KMS-11 (cell line): ENCODE measurements around the gene TRRAP.

ENCODE experiments used
- H2AFZ ChIP-seq: fragments of 200-600 bp; sonication (generic); 2 replicates; pipeline ENCODE4 v1.6.1; 2016; ENCODE audit warnings: antibody characterized with exemption, mixed run types, low read depth
- H3K27ac ChIP-seq: fragments of 200-600 bp; sonication (generic); 2 replicates; pipeline ENCODE4 v1.6.1; 2016; ENCODE audit warnings: mild to moderate bottlenecking, mixed run types
- H3K27me3 ChIP-seq: fragments of 200-600 bp; sonication (generic); 2 replicates; pipeline ENCODE4 v1.6.1; 2017; ENCODE audit warnings: mild to moderate bottlenecking, low read depth, mixed run types, moderate library complexity; ENCODE audit not compliant: insufficient read depth
- H3K36me3 ChIP-seq: fragments of 200-600 bp; sonication (generic); 2 replicates; pipeline ENCODE4 v1.6.1; 2017; ENCODE audit warnings: mild to moderate bottlenecking, mixed run types; ENCODE audit not compliant: insufficient read depth
- H3K4me1 ChIP-seq: fragments of 200-600 bp; sonication (generic); 2 replicates; pipeline ENCODE4 v1.6.1; 2016; ENCODE audit warnings: mild to moderate bottlenecking, low read depth, mixed run types; ENCODE audit not compliant: poor library complexity, severe bottlenecking
- H3K4me2 ChIP-seq: fragments of 200-600 bp; sonication (generic); 2 replicates; pipeline ENCODE4 v1.7.0; 2016; ENCODE audit warnings: mild to moderate bottlenecking, mixed run types
- H3K4me3 ChIP-seq: fragments of 200-600 bp; sonication (generic); IDR thresholded peaks from 2 replicates; pipeline ENCODE4 v1.6.1; 2017; ENCODE audit warnings: low read depth, low read length, mixed read lengths; ENCODE audit not compliant: insufficient read depth
- H3K79me2 ChIP-seq: fragments of 200-600 bp; sonication (generic); 2 replicates; pipeline ENCODE4 v1.6.1; 2016; ENCODE audit warnings: low read depth, mixed run types; ENCODE audit not compliant: insufficient read depth
- H3K9ac ChIP-seq: fragments of 200-600 bp; sonication (generic); 2 replicates; pipeline ENCODE4 v1.6.1; 2016; ENCODE audit warnings: mild to moderate bottlenecking, mixed run types
- H4K20me1 ChIP-seq: fragments of 200-600 bp; sonication (generic); 2 replicates; pipeline ENCODE4 v1.6.1; 2016; ENCODE audit warnings: mild to moderate bottlenecking, mixed run types; ENCODE audit not compliant: insufficient read depth
- TF ChIP-seq, protein P1 (sequence below): fragments of 200-600 bp; sonication (generic); conservative IDR thresholded peaks from 2 replicates; pipeline ENCODE4 v1.6.1; 2017; ENCODE audit warnings: low read depth, mild to moderate bottlenecking, antibody characterized with exemption, low read length, moderate library complexity, mixed read lengths

TRRAP gene

DNA sequence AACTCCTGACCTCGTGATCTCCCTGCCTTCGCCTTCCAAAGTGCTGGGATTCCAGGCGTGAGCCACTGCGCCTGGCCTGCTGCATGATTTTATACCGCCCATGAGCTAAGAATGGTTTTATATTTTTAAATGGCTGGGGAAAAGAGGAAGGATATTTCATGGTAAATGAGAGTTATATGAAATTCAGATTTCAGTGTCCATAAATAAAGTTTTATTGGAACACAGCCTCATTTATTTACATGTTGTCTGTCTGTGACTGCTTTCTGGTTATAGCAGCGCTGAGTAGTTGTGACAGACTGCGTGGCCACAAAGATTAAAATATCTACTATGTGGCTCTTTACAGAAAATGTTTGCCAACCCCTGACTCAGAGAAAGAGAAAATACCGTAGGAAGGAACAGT, 2.2 kb downstream of the TRRAP start:
- peak overlapping the region; percentile 92 for H3K27ac ChIP-seq
- no peak overlapping the region for H3K4me3 ChIP-seq
- H4K20me1 ChIP-seq: no peaks in the 10 kb centered on the region
- TF ChIP-seq, protein P1, sequence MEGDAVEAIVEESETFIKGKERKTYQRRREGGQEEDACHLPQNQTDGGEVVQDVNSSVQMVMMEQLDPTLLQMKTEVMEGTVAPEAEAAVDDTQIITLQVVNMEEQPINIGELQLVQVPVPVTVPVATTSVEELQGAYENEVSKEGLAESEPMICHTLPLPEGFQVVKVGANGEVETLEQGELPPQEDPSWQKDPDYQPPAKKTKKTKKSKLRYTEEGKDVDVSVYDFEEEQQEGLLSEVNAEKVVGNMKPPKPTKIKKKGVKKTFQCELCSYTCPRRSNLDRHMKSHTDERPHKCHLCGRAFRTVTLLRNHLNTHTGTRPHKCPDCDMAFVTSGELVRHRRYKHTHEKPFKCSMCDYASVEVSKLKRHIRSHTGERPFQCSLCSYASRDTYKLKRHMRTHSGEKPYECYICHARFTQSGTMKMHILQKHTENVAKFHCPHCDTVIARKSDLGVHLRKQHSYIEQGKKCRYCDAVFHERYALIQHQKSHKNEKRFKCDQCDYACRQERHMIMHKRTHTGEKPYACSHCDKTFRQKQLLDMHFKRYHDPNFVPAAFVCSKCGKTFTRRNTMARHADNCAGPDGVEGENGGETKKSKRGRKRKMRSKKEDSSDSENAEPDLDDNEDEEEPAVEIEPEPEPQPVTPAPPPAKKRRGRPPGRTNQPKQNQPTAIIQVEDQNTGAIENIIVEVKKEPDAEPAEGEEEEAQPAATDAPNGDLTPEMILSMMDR: no peak
- peaks cover 52% of the 10 kb centered on the region for H3K4me1 ChIP-seq
- peak overlapping the region; percentile 93 for H3K4me2 ChIP-seq
- no peaks in the 10 kb centered on the region for H3K27me3 ChIP-seq
- peak overlapping the region; percentile 52; the same call in 1 of the 2 replicates for H3K9ac ChIP-seq
- no peak overlapping the region for H2AFZ ChIP-seq
- peaks cover 7% of the 10 kb centered on the region; the same call in 1 of the 2 replicates for H3K36me3 ChIP-seq
- H3K79me2 ChIP-seq: peaks cover 49% of the 10 kb centered on the region

- Histone ChIP-seq H3K79me2 (peaks cover 57% of the 10 kb centered on the region), H2AFZ (no peak overlapping the region), H3K4me1 (peaks cover 52% of the 10 kb centered on the region), H3K9ac (peak overlapping the region; percentile 52; the same call in 1 of the 2 replicates), H3K27ac (peak overlapping the region; percentile 92), H3K4me3 (no peak overlapping the region), H4K20me1 (no peaks in the 10 kb centered on the region), H3K4me2 (peak overlapping the region; percentile 93), H3K36me3 (peaks cover 13% of the 10 kb centered on the region), H3K27me3 (no peaks in the 10 kb centered on the region)
- TF ChIP-seq, protein P1: no peak; the same call in 1 of the 2 replicates
These were observed 3.4 kb downstream of the TRRAP start for GRCh38 chr7:98881561-98882315.

GRCh38 chr7:98884416-98884815, 6.1 kb downstream of the TRRAP start:
- Histone ChIP-seq H3K36me3 (peaks cover 17% of the 10 kb centered on the region), H3K27ac (no peak overlapping the region), H3K4me1 (peaks cover 48% of the 10 kb centered on the region), H2AFZ (no peak overlapping the region), H3K4me3 (no peak overlapping the region), H4K20me1 (no peaks in the 10 kb centered on the region), H3K79me2 (peaks cover 58% of the 10 kb centered on the region), H3K4me2 (peak overlapping the region; percentile 30; the same call in 1 of the 2 replicates), H3K9ac (no peak overlapping the region), H3K27me3 (no peaks in the 10 kb centered on the region)
- TF ChIP-seq, protein P1: no peak

DNA sequence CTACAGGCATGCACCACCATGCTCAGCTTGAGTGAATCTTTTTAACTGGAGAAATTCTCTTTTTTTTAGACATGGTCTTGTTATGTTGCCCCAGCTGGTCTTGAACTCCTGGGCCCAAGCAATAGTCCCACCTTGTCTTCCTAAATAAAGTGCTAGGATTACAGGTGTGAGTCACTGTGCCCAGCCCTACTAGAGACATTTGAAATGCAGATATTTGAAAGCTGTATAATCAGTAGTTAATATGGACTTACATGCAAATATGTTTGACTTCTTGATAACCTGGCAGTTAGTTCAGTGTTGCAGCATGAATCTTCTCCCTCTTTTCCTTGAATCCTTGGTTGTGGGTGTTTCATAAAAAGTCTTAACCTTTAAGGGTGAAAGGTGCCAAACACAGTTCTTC, 8.7 kb downstream of the TRRAP start:
- Histone ChIP-seq H3K36me3 (peaks cover 21% of the 10 kb centered on the region), H4K20me1 (0 out of 2 replicates have a peak, but pooled peaks cover 3% of the 10 kb centered on the region)

More for the DNA sequence above, 8.7 kb downstream of the TRRAP start:
- no peaks in the 10 kb centered on the region for H3K27me3 ChIP-seq
- TF ChIP-seq, protein P1: no peak
- no peak overlapping the region for H3K4me3 ChIP-seq
- no peak overlapping the region for H3K27ac ChIP-seq
- no peak overlapping the region for H2AFZ ChIP-seq
- H3K79me2 ChIP-seq: peaks cover 43% of the 10 kb centered on the region
- no peak overlapping the region for H3K9ac ChIP-seq
- H3K4me1 ChIP-seq: peaks cover 31% of the 10 kb centered on the region
- no peak overlapping the region for H3K4me2 ChIP-seq
